ENCODE results near the gene TMEM161B.
"Not testable (repeated sequence)": the region's sequence is repeated elsewhere in the genome, so short reads cannot be mapped to it uniquely, and the experiment has no call there.

Gene TMEM161B

GRCh38 chr5:88248743-88249540, 19.7 kb downstream of the TMEM161B start:
- no peak for DNase-seq (ENCODE audit: low read depth in 3 of 3)

- no peak for DNase-seq (ENCODE audit: low read depth in 3 of 3)
These were observed 20.6 kb downstream of the TMEM161B start for GRCh38 chr5:88248094-88248493.

DNA sequence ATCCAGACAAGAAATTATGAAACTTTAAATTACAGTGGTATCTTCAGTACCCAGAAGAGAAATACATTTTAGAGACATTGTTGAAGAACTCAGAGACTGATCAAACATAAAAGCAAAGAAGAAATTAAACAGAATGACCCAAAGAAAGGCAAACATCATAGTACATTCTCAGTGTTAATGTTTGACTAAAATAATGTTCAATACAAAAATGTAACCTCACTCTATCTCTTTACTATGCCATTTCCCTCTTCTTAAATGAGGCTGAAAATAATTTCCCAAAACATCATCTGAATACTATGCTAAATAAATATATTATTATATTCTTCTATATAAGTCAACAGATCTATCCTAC, 22.8 kb downstream of the TMEM161B start:
- DNase-seq (ENCODE audit: low read depth in 3 of 3): no peak

DNA sequence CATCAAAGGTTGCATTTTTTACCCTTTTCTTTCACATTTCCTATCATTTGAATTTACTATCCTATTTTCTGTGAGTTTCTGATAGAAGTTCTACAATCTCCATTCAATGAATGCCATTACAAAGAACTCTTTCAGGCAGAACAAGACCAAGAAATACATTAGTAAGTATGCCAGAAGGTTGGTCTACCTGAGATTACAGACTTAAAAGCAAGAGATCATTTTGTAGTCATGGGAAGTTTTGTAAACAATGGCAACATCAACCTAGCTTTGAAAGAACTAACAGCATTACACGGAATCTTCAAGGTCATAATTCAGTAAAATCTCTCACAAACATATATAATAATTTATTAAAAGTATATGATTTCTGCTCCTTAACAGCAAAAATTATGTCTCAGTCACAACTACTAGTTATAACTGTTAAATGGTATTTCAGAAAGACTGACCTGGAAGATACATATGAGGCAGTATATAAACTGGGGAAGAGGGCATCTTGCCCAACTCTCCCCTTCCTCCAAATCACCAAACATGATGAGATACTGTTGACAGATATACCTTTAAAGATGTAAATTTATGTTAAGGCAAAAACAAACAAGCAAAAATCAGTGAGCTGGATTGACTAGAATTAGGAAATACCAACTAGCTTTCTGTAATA, 23.3 kb downstream of the TMEM161B start:
- DNase-seq (ENCODE audit: low read depth in 3 of 3): no peak

DNA sequence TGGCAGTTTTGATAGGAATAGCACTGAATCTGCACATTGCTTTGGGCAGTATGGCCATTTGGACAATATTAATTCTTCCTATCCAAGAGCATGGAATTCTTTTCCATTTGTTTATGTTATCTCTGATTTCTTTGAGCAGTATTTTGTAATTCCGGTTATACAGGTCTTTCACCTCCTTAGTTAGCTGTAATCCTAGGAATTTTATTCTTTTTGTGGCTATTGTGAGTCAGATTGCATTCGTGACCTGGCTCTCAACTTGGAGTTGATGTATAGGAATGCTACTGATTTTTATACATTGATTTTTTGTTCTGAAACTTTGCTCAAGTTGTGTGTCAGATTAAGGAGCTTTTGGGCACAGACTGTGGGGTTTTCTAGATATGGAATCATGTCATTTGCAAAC, 24.0 kb downstream of the TMEM161B start:
- no peak for DNase-seq (ENCODE audit: low read depth in 3 of 3)

DNA sequence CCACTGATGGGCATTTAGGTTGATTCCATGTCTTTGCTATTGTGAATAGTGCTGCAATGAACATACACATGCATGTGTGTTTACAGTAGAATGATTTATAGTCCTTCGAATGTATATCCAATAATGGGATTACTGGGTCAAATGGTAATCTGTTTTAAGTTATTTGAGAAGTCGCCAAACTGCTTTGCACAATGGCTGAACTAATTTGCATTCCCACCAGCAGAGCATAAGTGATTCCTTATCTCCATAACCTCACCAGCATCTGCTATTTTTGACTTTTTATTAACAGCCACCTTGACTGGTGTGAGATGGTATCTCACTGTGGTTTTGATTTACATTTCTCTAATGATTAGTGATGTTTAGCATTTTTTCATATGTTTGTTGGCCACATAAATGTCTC, 25.2 kb downstream of the TMEM161B start:
- DNase-seq (ENCODE audit: low read depth in 3 of 3): not testable (repeated sequence)

DNA sequence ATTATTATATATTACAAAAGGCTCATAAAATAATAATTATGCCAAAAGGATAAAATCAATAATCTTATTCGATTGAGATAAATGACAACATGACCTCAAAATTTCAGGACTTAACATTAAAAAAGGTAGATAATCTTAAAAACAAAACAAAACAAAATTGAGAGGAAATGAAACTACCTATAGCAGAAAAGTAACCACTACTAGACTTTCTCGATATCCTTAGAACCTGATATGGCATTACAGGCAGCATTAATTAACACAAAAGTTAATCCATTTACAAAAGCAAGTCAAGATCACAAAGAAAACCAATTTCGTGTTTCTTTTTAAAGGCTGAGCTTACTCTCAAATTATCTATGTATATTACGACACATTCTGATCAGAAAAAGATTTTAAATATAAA, 29.9 kb downstream of the TMEM161B start:
- no peak for DNase-seq (ENCODE audit: low read depth in 3 of 3)

DNA sequence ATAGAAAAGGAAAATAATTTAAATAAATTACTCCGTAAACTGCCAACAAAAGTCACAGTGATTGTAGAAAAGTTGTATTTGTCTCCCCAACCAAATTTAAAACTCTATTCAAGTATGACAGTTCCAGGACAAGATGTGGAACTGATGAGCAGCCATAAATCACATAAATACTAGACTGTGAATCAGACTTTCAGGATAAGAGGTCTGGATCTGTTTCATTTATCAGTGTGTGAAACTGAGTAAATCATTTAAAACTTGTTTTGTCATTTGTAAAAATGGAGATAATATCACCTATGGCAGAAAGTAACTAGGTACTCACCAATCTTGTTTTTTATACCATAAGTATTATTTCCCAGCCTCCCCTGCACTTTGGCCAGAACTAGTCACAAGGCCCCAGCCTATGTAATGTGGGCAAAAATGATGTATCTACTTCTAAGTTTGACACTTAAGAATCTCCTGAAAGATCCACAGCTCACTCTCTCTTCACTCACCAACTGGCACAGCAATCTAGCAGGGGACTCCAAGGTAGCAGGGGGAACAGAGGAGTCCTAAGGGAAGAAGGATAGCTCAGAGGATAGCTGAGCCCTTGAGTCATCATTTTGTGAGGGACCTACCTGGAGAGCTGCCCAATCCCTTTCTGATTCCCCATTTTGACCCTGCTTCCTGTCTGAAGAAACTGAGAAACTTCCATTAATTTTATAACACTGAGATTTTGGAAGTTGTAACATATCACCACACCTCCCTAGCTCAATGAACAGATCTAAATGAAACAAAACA, 31.6 kb downstream of the TMEM161B start:
- no peak for DNase-seq (ENCODE audit: low read depth in 3 of 3)

- DNase-seq (ENCODE audit: low read depth in 3 of 3): no peak
These were observed 32.8 kb downstream of the TMEM161B start for GRCh38 chr5:88235828-88236227.

DNA sequence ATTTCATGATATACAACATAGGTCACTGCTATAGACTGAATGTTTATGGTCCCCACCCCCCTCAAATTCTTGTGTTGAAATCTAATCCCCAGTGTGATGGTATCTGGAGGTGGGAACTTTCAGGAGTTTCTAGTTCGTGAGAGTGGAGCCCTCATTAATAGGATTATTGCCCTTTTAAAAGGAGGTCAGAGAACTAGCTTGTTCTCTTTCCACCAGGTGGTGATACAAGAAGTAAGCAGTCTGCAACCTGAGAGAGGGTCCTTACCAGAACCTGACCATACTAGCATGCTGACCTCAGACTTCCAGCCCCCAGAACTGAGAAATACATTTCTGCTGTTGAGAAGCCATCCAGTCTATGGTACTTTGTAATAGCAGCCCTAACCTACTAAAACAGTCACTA, 33.3 kb downstream of the TMEM161B start:
- no peak for DNase-seq (ENCODE audit: low read depth in 3 of 3)

DNA sequence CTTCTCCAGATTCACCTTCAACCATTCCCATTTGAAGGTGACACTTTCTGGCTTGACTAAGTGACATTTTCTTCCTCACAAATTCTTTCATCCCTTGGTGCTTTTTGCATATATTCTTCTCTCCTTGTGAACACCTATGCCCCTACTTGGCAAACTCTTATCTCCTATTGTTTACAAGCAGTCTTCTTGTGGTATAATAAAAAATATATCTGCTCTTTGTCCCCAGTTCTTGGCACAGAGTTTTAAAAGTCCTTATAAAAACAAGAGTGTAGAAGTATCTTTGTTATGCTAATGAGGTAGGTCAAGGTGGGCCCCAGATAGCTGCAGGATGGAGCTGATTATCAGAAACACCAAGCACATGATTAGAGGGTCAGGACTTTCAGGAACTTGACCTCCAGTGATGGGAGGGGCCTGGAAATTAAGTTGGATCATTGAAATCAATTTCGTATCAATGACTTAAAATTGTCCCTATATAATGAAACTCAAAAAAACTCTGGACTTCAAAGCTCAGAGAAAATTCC, 38.0 kb downstream of the TMEM161B start:
- DNase-seq (ENCODE audit: low read depth in 3 of 3): no peak

GRCh38 chr5:88226881-88227450, 41.7 kb downstream of the TMEM161B start:
- no peak for DNase-seq (ENCODE audit: low read depth in 3 of 3)

DNA sequence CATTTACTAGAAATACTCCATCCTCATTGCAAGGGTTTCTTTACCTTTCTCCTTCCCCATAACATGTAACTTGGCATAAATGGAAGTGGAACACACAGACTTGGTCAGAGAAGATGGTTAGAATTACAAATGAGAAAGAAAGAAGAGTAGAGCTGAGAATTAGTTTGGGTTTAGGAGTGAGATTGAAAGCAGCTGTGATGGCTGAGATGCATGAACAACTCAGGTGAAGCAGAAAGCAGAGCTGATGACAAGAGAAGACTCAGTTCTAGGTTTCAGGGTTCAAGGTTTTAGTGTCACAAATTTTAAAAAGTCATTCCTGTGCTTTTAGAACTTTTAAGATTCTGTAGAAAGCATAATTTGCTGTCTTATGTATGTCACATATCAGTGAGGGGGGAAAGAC, 54.0 kb downstream of the TMEM161B start:
- DNase-seq (ENCODE audit: low read depth in 3 of 3): no peak

DNA sequence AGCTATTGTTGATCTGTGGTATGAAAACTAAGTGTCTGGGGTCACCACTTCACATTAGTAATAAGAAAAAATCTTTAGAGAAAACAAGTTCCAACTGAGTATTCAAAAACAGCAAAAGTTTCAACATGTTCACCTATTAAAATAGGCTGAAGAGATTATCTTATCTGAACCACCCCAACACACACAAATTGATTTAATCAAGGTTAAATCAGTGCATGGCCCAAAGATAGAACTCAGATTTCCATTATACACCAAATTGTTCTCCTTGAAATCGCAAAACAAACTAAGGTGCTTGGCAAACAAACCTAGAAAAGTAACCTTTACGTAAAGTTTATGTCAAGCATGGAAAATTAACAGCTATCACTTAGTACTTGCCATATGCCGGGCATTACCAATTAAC, 61.1 kb downstream of the TMEM161B start:
- DNase-seq (ENCODE audit: low read depth in 3 of 3): no peak

- DNase-seq (ENCODE audit: low read depth in 3 of 3): no peak
These were observed 64.5 kb downstream of the TMEM161B start for GRCh38 chr5:88203981-88204750.

DNA sequence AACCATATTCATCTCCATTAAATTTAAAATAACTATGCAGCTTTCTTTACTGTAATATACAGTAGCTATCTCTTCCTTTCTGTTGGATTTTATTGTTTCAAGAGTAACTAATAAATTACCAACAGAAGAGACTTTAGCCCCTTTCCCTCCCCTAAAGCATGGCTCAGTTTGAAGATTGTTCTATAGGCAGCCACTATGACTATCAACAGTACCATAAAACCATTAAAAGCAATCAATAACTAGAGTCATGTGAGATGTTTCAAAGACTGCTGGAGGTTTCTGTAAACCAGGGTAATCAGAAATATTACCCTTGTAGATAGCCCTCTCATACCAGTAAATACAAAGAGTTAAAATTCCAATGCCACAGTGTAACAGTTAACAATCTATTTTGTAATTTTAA, 73.0 kb downstream of the TMEM161B start:
- no peak for DNase-seq (ENCODE audit: low read depth in 3 of 3)

DNA sequence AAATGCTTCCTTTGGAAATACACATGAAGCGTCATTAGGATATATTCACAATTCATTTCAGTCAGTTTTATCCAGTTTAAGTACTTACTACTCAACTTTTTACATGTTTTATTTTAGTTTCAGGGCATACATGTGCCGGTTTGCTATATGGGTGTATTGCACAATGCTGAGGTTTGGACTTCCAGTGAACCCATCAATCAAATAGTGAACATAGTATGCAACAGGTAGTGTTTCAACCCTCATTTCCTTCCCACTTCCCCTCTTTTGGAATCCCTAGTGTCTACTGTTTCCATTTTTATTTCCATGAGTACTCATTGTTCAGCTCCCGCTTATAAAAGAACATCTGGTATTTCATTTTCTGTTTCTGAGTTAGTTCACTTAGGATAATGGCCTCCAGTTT, 74.7 kb downstream of the TMEM161B start:
- no peak for DNase-seq (ENCODE audit: low read depth in 3 of 3)

DNA sequence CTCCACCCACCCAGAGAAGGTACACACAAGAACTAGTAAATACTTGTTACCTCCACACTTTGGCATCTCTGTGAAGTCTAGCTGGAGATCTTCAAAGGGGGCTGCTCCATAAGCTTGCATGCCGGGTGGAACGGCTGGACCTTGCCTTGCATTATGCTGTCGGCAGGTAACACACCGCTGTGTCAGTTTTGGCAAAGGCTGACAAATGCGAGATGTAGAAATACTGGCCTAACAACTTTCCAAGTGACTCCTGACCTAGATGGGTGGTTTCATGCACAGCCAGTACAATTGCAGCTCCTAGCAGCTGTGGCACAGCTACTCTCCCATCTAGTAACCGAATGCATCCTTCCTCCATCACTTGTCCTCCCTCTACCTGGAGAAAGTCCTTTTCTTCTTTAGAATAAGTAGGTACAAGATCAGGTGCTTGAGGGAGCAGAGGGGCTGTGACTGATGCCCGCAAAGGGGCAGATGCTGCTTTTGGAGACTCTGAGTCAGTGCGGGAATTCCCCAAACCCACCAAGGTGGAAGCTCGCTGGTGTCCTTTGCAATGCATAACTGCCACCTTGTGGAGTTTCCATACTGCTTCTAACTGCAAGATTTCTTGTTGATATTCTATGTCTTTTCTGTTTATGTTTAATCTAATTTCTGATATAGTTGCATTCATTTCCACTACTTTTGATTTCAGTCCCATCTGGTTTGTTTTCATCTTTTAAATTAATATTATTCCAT, 78.4 kb downstream of the TMEM161B start:
- DNase-seq (ENCODE audit: low read depth in 3 of 3): peak in 1 of 3 experiments; percentile 5

GRCh38 chr5:88189484-88189883, 79.2 kb downstream of the TMEM161B start:
- not testable (repeated sequence) for DNase-seq (ENCODE audit: low read depth in 3 of 3)

- DNase-seq (ENCODE audit: low read depth in 3 of 3): no peak
These were observed 80.0 kb downstream of the TMEM161B start for GRCh38 chr5:88188458-88189132.

Measured in stimulated activated CD4-positive, alpha-beta T cell treated with anti-CD3 and anti-CD28 coated beads, TNF-alpha, amount 100 ng/mL, for 4 hours (primary cell).